GM19468 (cell line): ENCODE results near the gene CCDC198.

ENCODE experiments used
- ATAC-seq: cut with Tn5 transposase; IDR thresholded peaks from one replicate; pipeline ENCODE4 v1.9.1; 2021; ENCODE audit warnings: mild to moderate bottlenecking, moderate library complexity, moderate number of reproducible peaks; ENCODE audit not compliant: unreplicated experiment; ENCODE audit errors: extremely low read depth

The CCDC198 gene, protein sequence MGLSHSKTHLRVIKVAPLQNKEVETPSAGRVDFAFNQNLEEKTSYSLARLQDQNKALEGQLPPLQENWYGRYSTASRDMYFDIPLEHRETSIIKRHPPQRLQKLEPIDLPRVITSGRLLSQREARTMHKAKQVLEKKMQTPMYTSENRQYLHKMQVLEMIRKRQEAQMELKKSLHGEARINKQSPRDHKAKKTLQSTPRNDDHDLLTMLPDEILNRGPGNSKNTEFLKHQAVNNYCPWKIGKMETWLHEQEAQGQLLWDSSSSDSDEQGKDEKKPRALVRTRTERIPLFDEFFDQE

DNA sequence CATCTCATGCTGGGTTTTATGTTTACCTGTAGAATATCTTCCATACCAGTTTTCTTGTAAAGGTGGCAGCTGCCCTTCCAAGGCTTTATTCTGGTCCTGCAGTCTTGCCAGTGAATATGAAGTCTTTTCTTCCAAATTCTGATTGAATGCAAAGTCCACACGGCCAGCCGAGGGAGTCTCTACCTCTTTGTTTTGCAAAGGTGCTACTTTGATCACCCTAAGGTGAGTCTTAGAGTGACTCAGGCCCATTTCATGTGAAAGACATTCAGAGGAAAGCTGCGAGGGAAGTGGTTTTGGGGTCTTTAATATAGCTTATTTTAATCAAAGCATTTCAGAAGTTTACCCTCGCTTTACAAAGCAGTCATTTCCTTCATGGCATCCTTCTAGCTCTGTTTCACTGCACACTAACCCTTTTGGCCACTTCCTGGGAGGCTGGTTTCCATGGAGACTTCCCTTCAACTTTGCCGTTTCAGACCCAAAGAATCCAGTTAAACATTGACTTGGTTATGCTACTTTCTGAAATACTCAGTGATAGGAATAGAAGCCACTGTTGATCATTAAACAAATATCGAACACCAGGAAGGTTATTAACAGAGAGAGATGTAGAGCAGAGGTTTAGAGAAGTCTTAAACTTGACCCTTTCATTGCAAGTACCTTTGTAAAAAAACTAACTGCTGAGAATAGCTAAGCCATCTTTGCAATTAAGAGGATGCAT, at the start of gene CCDC198:
Gene CCDC198 (minus strand): TSS at position 391 of the 715 bp plus-strand sequence. CDS start 142 bp downstream, at position 249.
- ATAC-seq, result peak; percentile 71

DNA sequence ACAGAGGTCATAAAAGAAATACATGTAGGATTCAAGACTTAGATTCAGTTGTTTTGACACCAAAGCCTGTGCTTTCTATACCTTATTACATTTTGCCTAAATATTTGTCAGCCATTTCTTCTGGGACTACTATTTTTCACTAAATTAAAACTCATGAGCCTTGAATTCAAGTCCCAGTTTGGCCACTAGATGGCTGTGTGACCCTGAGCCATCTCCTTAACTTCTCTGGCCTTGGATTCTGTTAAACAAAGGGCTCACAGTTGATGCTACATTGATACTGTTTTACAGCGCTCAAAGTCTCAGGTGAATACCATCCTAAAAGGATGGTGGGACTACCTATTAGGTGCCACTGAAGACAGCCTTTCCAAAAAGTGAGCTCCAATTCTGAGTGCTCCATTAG, 39.6 kb upstream of the CCDC198 start:
- ATAC-seq, result no peak

DNA sequence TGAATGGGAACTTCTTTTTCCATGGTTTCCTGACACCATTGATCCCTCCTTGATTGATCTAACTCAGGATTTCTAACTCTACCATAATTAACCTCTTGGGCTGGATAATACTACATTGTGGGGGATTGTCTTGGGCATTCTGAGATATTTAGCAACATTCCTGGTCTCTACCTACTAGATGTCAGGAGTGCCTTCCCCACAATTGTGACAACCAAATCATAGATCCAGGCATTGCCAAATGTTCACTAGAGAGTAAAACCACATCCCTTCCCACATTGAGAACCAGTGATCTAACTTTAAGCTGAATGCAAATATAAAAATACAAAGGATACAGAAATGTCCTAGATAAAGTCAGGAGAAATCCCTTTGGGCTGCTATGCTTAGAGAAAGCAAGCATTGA, 36.9 kb upstream of the CCDC198 start:
- ATAC-seq, result no peak

DNA sequence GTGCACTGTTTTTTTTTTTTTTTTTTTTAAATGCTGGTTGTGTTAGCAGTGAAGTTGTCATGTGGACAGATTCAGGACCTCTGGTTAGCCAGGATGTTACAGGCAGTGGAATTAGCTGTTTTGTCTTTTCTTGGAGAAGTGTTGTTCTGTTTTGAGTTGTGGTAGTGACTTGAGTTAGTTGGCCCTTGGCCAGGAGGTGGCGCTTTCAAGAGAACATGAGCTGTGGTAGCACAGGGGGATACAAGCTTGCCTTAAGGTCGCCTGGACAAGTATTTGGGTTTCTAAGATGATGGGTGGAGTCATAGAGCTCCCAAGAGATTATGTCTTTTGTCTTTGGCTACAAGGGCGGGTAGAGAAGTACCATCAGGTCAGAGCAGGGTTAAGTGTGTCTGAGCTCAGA, 33.3 kb upstream of the CCDC198 start:
- no peak for ATAC-seq

DNA sequence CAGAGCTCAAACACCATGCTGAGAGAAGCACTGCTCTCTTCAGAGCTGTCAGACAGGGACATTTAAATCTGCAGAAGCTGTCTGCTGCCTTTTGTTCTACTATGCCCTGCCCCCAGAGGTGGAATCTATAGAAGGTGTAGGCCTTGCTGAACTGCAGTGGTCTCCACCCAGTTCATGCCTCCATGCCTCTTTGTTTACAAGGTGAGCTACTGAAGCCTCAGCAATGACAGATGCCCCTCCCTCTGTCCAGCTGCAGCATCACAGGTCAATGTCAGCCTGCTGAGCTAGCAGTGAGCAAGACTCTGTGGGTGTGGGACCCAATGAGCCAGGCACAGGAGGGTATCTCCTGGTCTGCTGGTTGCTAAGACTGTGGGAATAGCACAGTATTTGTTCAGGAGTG, 25.4 kb upstream of the CCDC198 start:
- ATAC-seq, result no peak

DNA sequence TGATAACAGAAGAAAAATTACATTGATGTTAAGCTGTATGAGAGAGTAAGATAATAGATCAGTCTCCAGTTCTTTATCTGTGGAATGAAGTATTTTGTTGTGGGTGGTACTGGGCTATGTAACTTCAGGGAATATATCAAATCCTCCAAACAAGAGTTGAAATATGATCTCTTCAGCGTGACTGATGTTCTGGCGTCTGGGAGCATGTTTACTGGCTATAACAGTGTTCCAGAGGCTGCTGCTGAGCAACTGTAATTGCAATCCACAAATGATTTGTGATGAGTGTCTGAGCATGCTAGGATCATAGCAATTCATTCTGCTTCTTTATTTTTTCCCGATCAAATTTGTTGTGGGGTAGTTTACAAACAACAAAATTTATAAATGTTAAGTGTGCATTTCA, 18.6 kb upstream of the CCDC198 start:
- ATAC-seq, result no peak

DNA sequence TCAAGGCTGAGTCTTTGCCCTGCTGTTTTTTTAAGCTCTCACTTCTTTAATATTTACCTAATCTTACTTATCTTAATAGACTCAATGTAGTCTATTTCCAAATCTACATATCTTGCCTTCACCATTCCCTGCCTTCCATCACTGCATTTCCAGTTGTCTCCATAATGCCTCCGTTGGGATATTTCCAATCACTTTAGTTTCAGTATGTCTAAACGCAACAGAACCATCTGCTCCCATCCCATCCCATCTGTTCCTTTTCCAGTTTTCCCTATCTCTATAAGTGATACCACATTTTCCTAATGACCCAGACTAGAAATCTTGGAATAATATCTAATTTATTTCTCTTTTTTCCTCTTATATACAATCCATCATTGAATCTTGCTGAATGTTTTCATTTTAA, 15.1 kb upstream of the CCDC198 start:
- no peak for ATAC-seq

DNA sequence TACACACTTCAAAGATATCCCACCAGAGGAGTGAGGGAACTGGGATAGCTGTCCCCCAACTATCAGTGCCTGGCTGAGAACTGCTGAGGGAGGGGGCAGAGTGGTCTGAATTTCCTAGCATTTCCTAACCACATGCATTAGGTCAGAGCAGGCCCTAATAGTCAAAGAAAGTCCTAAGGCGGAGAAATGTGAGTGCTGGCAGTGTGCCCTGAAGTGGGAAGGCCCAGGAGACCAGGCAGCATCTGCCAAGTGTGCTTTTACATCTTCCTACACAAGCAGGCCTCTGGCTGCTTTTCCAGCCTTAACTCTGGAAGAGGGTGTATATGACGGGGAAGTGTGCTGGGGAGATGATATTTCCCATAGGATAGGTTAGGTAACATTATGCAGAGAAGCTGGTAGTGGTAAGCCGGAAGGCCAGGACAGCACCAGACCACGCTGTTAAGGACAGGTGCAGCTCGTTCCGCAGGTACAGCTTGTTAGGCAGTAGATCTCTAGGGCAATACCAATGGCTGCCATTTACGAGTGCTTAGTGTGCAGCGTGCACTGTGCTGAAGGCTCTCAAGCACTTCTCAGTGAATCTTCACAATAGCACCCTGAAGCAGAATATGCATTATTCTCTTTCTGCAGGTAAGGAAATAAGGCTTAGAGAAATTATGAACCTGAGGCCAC, 9.1 kb upstream of the CCDC198 start:
- ATAC-seq, result no peak

DNA sequence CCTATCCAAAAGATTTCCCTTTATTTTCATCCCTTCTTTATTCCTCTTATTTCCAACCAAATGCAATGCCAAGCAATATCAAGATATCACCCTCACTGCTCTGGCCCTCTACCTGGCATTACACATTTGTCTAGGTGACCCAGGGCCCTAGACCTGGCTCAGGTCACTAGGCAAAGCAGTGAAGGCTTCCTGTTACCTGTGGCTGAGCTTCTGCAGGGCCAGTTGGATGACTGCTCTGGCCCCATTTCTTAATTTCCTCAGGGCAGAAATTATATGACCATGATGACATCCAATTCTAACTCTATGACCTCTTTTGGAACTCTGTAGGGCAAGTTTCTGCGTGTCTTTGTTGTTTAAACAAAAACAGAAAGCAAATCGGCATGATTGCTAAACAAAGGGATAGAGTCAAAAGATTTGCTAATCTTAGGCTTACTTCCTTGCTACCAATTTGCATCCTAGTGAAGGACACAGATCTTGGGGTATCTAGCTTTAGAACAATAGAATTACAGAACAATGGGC, 7.4 kb upstream of the CCDC198 start:
- ATAC-seq, result no peak

DNA sequence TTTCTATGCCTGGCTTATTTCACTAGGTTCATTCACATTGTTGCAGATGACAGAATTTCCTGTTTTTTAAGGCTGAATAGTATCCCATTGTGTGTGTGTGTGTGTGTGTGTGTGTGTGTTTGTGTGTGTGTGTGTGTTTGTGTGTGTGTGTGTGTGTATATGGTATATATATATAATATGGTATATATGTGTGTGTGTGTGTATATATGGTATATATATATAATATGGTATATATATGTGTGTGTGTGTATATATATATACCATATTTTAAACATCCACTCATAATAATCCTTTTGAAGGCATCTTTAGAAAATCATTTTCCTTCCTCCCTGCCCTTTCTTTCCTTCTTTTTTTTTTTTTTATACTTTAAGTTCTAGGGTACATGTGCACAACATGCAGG, 5.0 kb upstream of the CCDC198 start:
- ATAC-seq, result no peak

DNA sequence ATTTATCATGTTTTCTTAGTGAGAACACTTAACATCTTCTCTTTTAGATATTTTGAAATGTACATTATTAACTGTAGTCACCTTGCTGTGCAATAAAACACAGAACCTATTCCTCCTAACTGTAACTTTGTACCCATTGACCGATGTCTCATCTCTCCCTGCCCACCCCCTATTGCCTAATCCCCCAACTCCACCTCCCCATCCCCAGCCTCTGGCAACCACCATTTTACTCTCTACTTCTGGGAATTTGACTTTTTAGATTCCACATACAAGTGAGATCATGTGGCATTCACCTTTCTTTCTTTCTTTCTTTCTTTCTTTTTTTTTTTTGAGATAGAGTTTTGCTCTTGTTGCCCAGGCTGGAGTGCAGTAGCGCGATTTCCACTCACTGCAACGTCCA, 4.4 kb upstream of the CCDC198 start:
- ATAC-seq, result no peak

DNA sequence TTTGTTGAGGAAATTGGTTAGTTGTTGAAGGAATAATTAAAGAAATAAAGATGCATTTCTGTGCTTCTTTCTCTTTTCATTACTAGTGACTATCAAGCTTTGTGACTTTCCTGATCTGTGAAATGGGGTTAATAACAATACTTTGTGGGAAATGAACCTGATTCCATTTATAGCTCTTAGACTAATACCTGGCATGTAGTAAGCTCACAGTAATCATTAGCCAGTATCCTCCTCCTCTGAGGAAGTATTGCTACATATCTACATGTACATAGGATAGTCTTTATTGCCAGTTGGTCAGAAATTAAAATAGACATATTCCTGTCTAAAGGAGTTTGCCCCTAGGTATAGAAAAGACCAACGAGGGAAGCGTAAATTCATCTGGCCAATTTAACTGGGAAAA, 1.8 kb upstream of the CCDC198 start:
- peak; percentile 18 for ATAC-seq

DNA sequence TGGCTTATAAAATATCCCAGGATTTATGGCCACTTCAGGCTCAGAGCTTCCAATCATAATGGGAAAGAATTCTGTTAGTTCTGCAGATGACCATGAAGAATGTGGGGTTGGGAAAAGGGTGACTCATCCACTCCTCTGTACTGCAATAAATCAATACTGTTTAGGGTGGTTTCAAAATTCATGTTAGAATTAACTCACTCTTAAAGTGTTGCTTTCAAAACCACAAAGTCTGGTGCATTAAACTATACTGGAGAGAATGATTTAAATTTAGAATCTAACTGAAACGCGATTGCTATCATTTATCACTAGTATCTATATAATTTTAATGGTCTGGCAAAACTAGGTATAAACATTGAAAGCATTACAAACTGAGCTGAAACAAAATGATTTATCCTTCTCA, 798 bp downstream of the CCDC198 start:
- ATAC-seq, result no peak

DNA sequence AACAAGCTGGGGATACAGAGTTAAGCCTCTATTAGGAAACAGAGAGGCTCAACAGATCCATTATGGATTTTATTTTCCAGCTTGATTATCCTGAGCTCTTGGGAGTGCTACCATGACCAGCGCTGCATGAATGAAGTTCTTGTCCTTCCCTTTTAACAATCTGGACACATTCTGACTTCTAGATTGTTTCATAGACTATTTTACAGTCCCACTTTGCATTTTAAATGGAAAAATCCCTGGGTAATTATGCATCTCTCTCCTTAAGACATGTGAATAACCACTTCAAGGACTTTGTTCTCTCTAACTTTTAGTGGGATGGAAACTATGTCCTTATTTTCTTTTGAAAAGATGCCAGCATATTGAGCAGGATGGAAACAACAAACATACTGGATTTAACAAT, 2.0 kb downstream of the CCDC198 start:
- ATAC-seq, result no peak

DNA sequence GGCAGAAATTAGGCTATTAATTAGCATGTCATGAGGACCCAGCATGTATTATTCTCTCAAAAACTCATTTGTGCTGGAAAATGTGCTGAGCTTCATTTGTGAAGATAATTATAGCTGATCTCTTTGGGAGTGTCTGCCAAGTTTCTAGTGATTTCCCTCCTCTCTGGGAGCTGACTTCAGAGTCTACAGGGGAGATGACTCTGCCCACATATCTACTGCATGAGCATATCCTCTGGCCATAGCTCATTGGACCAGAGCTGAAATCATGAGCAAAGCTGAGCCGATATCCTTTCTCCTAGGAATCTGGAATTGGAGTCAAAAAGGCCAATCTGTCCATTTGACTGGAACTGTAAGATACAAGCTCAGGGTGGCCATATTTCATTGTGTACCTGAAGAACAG, 5.9 kb downstream of the CCDC198 start:
- no peak for ATAC-seq

DNA sequence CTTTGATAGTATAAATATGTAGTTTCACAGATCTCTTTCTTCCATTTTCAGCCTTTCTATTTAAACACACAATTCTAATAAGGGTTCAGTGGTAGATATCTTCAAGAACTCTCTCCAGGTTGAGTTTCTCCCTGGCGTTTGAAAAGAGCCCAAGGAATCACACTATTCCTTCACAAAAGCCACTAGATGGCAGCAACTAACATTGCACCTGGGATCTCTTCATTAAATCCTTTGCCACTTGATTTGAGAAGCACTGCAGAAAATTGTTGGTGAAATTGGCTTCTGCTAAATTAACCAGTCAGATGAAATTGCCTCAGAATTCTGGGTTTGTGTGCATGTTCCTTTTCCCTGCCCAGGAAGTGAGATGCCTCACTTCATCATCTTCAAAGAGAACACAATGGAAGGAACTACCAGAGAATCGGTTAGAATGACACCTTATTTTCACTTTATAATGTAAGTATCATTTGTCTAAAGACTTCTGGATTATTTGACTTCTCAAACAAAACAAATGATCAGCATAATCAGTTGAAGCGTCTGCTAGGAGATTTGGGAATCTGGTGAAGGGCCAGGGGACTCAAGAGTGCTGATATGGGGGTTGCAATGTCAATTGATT, 6.8 kb downstream of the CCDC198 start:
- ATAC-seq, result no peak

DNA sequence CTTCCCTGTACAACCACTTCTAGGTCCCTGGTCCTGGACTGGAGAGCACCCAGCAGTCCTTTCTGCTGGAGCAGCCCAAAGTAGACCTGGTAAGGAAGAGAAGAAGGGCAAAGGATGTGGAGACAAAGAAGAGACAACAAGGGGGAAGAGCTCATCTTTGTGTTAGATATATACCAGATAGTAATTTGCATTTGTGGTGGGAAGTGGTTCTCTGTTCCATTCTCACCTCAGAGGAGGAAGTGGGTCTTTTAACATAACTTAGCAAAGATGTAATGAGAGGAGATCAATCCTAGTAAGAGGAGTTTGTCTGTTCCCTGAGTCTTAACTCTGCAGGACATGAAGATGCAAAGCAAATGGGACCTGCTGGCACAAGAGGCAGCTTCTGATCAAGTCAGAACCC, 8.0 kb downstream of the CCDC198 start:
- peak; percentile 94 for ATAC-seq

DNA sequence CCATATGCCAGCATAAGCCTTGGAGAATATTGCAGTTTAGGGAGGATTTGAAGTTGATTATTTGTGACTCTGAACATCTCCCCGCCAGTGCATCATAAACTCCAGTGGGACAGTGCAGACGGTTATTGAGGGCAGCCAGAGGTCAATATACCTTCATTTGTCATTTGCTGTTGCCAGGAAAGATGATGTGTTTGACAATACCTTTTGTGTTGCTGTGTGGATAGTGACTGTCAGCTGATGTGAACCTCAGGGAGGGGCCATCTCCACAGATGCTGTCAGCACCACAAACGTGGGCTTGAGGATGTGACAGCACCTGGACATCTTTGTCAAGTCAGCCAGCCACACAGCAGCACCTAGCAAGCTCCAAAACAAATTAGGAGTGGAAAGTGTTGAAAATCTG, 11.5 kb downstream of the CCDC198 start:
- ATAC-seq, result no peak

DNA sequence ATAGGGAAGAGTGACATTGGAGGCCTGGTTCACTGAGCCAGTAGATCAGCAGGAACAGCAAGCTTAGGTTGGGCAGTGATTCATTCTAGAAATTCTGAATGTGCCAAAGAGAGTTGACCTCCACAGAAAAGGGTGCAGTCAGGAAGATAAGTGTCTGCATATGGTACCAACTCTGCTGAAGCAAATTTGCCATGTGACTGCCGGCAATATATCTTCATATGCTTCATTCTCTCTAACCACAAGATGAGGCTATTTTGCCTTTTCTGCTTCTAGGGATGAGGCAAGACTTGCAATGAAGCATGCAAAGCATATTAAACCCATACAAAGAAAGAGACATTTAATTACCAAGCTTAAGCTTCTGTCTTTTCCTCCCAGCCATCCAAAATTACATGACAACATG, 13.6 kb downstream of the CCDC198 start:
- ATAC-seq, result no peak

DNA sequence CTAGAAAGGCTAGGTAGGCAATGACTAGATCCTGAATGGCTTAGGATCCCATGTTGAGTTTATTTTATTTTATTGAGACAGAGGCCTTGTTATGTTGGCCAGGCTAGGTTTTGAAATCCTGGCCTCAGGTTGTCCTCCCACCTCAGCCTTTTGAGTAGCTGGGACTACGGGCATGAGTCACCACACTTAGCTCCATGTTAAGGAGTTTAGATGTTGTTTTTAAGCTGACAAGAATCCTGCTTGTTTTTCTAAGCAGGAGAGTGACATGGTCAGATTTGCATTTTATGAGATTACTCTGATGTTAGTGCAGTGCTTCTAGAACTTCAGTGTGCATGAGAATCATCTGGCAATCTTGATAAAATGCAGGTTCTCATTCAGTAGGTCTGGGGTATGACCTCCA, 14.5 kb downstream of the CCDC198 start:
- no peak for ATAC-seq

DNA sequence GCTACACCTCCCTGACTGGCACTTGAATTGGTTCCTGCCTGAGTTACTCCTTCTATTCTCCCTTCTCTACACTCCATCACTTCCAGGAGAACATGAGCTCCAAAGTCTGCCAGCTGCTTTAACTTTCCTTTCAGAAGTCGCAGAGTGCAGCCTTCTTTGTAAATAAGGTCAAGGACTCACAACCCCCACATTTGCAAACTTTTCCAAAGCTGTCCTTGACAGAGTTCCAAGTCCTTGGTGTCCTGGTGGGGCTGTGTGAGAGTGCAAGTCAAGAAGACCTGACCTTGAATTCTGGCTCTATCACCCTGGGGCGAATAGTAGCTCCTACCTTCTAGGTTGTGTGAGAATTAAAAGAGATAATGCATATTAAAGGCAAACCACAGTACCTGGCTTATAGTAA, 15.6 kb downstream of the CCDC198 start:
- no peak for ATAC-seq
